Esophagus squamous epithelium (tissue), 4 donors: Measurements from ENCODE around the gene CTNNA3.

Experiments used
- CTCF ChIP-seq, 6 experiments: fragments of 450-650 bp in 4 of 6; fragments of 200-600 bp in 2 of 6; sonication (generic) in 2 of 6; IDR thresholded peaks; one replicate each; pipeline ENCODE4 v1.5.1; 2016 to 2019; ENCODE audit warnings: antibody characterized with exemption in 6 of 6, mild to moderate bottlenecking in 4 of 6, moderate library complexity in 4 of 6
- POLR2A ChIP-seq, 4 donors: fragments of 450-650 bp; IDR thresholded peaks; one replicate each; pipeline ENCODE4 v1.6.1; 2017; ENCODE audit warnings: antibody characterized with exemption in 4 of 4, mild to moderate bottlenecking in 4 of 4, moderate library complexity in 3 of 4

DNA sequence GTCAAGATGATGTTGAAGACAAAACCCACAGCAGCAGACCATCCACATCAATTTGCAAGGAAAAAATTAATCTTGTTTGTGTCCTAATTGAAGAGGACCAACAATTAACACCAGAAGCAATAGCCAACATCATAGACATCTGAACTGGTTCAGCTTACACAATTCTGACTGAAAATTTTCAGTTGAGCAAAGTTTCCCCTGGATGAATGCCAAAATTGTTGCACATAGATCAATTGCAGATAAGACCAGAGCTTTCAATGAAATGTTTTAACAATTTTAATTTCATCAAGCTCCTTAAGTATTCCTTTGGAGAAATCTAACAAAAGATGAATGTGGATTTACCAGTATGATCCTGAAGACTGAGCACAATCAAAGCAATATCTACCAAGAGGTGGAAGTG lies 168.6 kb downstream of the CTNNA3 start:
- TF ChIP-seq CTCF (IDR thresholded peaks at IDR 0.05) (no peak), POLR2A (IDR thresholded peaks at IDR 0.05) (no peak)
